Measurements from ENCODE around the gene RFWD3. TPM values are rescaled to one million over a fixed set of nuclear protein-coding genes. Genes with fewer than 3 reads are reported as not detected.

The RFWD3 gene
- total and polyA plus RNA-seq, 2 of the 8 experiments (the other 6 are each of a cell fraction or from before 2014, with no cell fraction given): 67.1 to 114 TPM

- Histone ChIP-seq H3K4me1 (replicated peaks in 1 of 4; ENCODE audit: control insufficient read depth in 3 of 4, insufficient read depth in 4 of 4, low read length in 3 of 4) (no peaks in the 10 kb centered on the region), H3K4ac (replicated peaks; ENCODE audit: insufficient read length, low read depth, low read length) (no peak overlapping the region), H3K56ac (replicated peaks; ENCODE audit: insufficient read length, low read depth, low read length) (no peak overlapping the region), H4K20me1 (replicated peaks in 1 of 2; ENCODE audit: control insufficient read depth in 1 of 2, insufficient read depth in 2 of 2, low read length in 2 of 2) (peaks cover 0 to 2% of the 10 kb centered on the region in 2 experiments), H3K18ac (ENCODE audit: extremely low read depth, low read length) (no peak overlapping the region), H3K23ac (ENCODE audit: insufficient read length) (no peak overlapping the region), H2BK12ac (ENCODE audit: low read depth, low read length) (no peak overlapping the region), H3K27ac (ENCODE audit: low read depth, low read length) (no peak overlapping the region), H2AFZ (ENCODE audit: low read length) (no peak overlapping the region), H3K79me1 (ENCODE audit: low read depth, low read length) (peaks cover 5% of the 10 kb centered on the region), H3K23me2 (ENCODE audit: low read depth, low read length) (no peaks in the 10 kb centered on the region), H2BK5ac (ENCODE audit: low read depth, low read length) (no peak overlapping the region), H2BK15ac (ENCODE audit: low read length) (no peak overlapping the region), H2BK20ac (ENCODE audit: low read length) (no peak overlapping the region), H4K5ac (ENCODE audit: insufficient read length, low read depth, low read length) (no peak overlapping the region), H3K9me3 (ENCODE audit: insufficient read depth in 2 of 2, low read depth in 1 of 2, low read length in 1 of 2) (no peaks in the 10 kb centered on the region), H3K79me2 (ENCODE audit: control insufficient read depth in 1 of 2, insufficient read depth in 2 of 2, low read length in 2 of 2) (peaks cover 7 to 79% of the 10 kb centered on the region in 2 experiments; a peak in 3 of 4 replicates), H3K36me3 (ENCODE audit: control insufficient read depth in 2 of 4, insufficient read depth in 4 of 4, low read length in 3 of 4) (no peaks in the 10 kb centered on the region), H4K8ac (ENCODE audit: extremely low read depth, insufficient read depth, low read length) (no peak overlapping the region), H3K27me3 (replicated peaks in 1 of 4; ENCODE audit: control insufficient read depth in 3 of 4, extremely low read depth in 1 of 4, insufficient read depth in 3 of 4, low read length in 3 of 4) (no peaks in the 10 kb centered on the region), H2BK120ac (replicated peaks; ENCODE audit: low read depth, low read length) (no peak overlapping the region), H3K4me3 (ENCODE audit: extremely low read depth in 1 of 4, insufficient read depth in 2 of 4, low read depth in 3 of 4, low read length in 4 of 4) (no peak overlapping the region), H4K91ac (replicated peaks; ENCODE audit: insufficient read length, low read length) (no peak overlapping the region), H3K14ac (ENCODE audit: insufficient read length) (no peak overlapping the region), H2AK5ac (ENCODE audit: low read depth, low read length) (no peak overlapping the region), H3K4me2 (ENCODE audit: insufficient read depth in 1 of 2, low read depth in 2 of 2, low read length in 2 of 2) (no peak overlapping the region), H3K9ac (replicated peaks in 1 of 4; ENCODE audit: extremely low read depth in 1 of 4, low read depth in 3 of 4, low read length in 3 of 4) (no peak overlapping the region)
- CTCF ChIA-PET (ENCODE audit: partially characterized antibody): interaction anchor here (0.8 to 1.3 kb wide), 2 partner anchors 17 to 140 kb away, joined by 3 to 5 read pairs; no protein-coding TSS in a partner anchor
- no peak for TF ChIP-seq CTCF (IDR thresholded peaks at IDR 0.05; ENCODE audit: control extremely low read depth in 1 of 3, insufficient read depth in 1 of 3, low read depth in 1 of 3, low read length in 3 of 3)
- no peak for TF ChIP-seq POU5F1 (IDR thresholded peaks at IDR 0.05; ENCODE audit: low read depth, low read length)
- no peak for TF ChIP-seq RAD21 (IDR thresholded peaks at IDR 0.05 in 1 of 2, conservative IDR thresholded peaks at IDR 0.05 in 1 of 2; ENCODE audit: low read depth in 2 of 2, low read length in 2 of 2)
- no peak for TF ChIP-seq CHD1 (IDR thresholded peaks at IDR 0.05; ENCODE audit: low read depth, low read length)
- no peak for TF ChIP-seq CEBPB (IDR thresholded peaks at IDR 0.05; ENCODE audit: low read depth, low read length)
- no peak for TF ChIP-seq RFX5 (IDR thresholded peaks at IDR 0.05; ENCODE audit: borderline replicate concordance, low read depth, low read length)
- no peak for TF ChIP-seq TCF12 (IDR thresholded peaks at IDR 0.05; ENCODE audit: low read depth, low read length)
- FAIRE-seq (no peak), DNase-seq (ENCODE audit: low read depth in 1 of 2, low spot score in 2 of 2) (no peak)
- 92% methylated on average over 9 of the region's 9 CpGs; no CpG with 5 or more reads in 1 of the 2 experiments for WGBS, 2 experiments (ENCODE audit: extremely low coverage in 1 of 2, insufficient coverage in 1 of 2, insufficient read length in 1 of 2, insufficient replicate concordance in 2 of 2, low coverage in 1 of 2, low lambda C conversion rate in 2 of 2, missing lambda C conversion rate in 1 of 2)
- POLR2A ChIA-PET (ENCODE audit: partially characterized antibody): interaction anchor here (1.2 to 2.2 kb wide), 2 partner anchors 13 to 15 kb away, joined by 6 to 7 read pairs; partner anchors contain the start of gene GLG1
Observed at GRCh38 chr16:74591876-74592650, 74.6 kb downstream of the RFWD3 start.

Data from H1 (cell line).